ENCODE measurements around the gene BLNK.

GRCh38 chr10:96285331-96285752, 14.0 kb upstream of the BLNK start:
- TF ChIP-seq CTCF (IDR thresholded peaks at IDR 0.05) (no peak), POLR2A (IDR thresholded peaks at IDR 0.05) (no peak), POLR2AphosphoS5 (IDR thresholded peaks at IDR 0.05) (no peak), EP300 (IDR thresholded peaks at IDR 0.05) (no peak)
